ENCODE measurements around the gene ROR1.
A peak's percentile ranks its signal among the peaks of the same experiment; 100 is the strongest.

The ROR1 gene

GRCh38 chr1:64021066-64021465 is 247.2 kb downstream of the ROR1 start:
- DNase-seq (ENCODE audit: low spot score) = no peak

- DNase-seq (ENCODE audit: low spot score) = no peak
Observed at GRCh38 chr1:64025051-64025450, 251.2 kb downstream of the ROR1 start.

- no peak for DNase-seq (ENCODE audit: low spot score)
Observed at GRCh38 chr1:64029037-64029436, 255.2 kb downstream of the ROR1 start.

GRCh38 chr1:64030411-64030810 is 256.6 kb downstream of the ROR1 start:
- no peak for DNase-seq (ENCODE audit: low spot score)

GRCh38 chr1:64031236-64031635 is 257.4 kb downstream of the ROR1 start:
- no peak for DNase-seq (ENCODE audit: low spot score)

GRCh38 chr1:64033667-64034220 is 259.9 kb downstream of the ROR1 start:
- DNase-seq (ENCODE audit: low spot score) = no peak

GRCh38 chr1:64036549-64036948 is 262.7 kb downstream of the ROR1 start:
- no peak for DNase-seq (ENCODE audit: low spot score)

GRCh38 chr1:64038119-64038518 is 264.3 kb downstream of the ROR1 start:
- no peak for DNase-seq (ENCODE audit: low spot score)

GRCh38 chr1:64038965-64039364 is 265.1 kb downstream of the ROR1 start:
- DNase-seq (ENCODE audit: low spot score) = no peak

- DNase-seq (ENCODE audit: low spot score) = peak; percentile 73
Observed at GRCh38 chr1:64039390-64039926, 265.6 kb downstream of the ROR1 start.

GRCh38 chr1:64041371-64042131 is 267.7 kb downstream of the ROR1 start:
- DNase-seq (ENCODE audit: low spot score) = no peak

GRCh38 chr1:64042331-64043100 is 268.7 kb downstream of the ROR1 start:
- DNase-seq (ENCODE audit: low spot score) = peak; percentile 30

- DNase-seq (ENCODE audit: low spot score) = no peak
Observed at GRCh38 chr1:64043288-64043687, 269.5 kb downstream of the ROR1 start.

GRCh38 chr1:64043976-64044375 is 270.2 kb downstream of the ROR1 start:
- no peak for DNase-seq (ENCODE audit: low spot score)

- DNase-seq (ENCODE audit: low spot score) = no peak
Observed at GRCh38 chr1:64046243-64046642, 272.4 kb downstream of the ROR1 start.

- DNase-seq (ENCODE audit: low spot score) = no peak
Observed at GRCh38 chr1:64046891-64047290, 273.1 kb downstream of the ROR1 start.

GRCh38 chr1:64047549-64047996 is 273.8 kb downstream of the ROR1 start:
- DNase-seq (ENCODE audit: low spot score) = no peak

GRCh38 chr1:64049900-64050540 is 276.2 kb downstream of the ROR1 start:
- no peak for DNase-seq (ENCODE audit: low spot score)

GRCh38 chr1:64050601-64051000 is 276.8 kb downstream of the ROR1 start:
- no peak for DNase-seq (ENCODE audit: low spot score)

GRCh38 chr1:64051796-64052195 is 278.0 kb downstream of the ROR1 start:
- no peak for DNase-seq (ENCODE audit: low spot score)

- DNase-seq (ENCODE audit: low spot score) = no peak
Observed at GRCh38 chr1:64052777-64053176, 279.0 kb downstream of the ROR1 start.

GRCh38 chr1:64055310-64055709 is 281.5 kb downstream of the ROR1 start:
- DNase-seq (ENCODE audit: low spot score) = no peak

Data from pons (tissue), 1 donor.